Retina (tissue), 1 donor: Measurements from ENCODE around the gene SLC30A4.
A peak's percentile ranks its signal among the peaks of the same experiment; 100 is the strongest.
"Not testable (repeated sequence)": the region's sequence is repeated elsewhere in the genome, so short reads cannot be mapped to it uniquely, and the experiment has no call there.

Experiments used
- DNase-seq: peaks from one replicate; pipeline ENCODE4 v3.0.0-alpha.2; 2016

Gene SLC30A4

GRCh38 chr15:45522328-45523165 lies at the start of gene SLC30A4:
TSS of gene SLC30A4 (minus strand) at chr15:45522755. CDS start at chr15:45522354, 401 bp downstream.
- DNase-seq, result peak; percentile 88

GRCh38 chr15:45555934-45556608 lies 33.5 kb upstream of the SLC30A4 start:
- no peak for DNase-seq

DNA sequence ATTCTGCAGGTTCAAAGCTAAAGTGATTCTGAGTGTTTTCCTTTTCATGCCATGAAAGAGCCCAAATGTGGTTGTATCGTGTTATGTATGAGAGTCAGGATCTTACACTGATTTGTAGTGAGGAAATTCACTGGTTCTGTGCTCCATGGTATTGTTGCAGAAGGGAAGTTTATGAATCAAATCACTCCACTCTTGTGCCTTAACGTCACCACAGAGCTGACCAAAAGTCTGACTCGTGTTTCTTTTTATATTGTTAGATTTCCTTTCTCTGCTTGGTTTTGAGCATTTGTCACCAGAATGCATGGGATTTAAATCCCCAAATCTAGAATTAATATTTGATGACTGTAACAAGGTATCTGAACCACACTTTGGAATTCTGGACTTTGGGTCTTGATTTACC lies 29.1 kb upstream of the SLC30A4 start:
- no peak for DNase-seq

- DNase-seq, result no peak
Observed at GRCh38 chr15:45550436-45550835, 27.9 kb upstream of the SLC30A4 start.

DNA sequence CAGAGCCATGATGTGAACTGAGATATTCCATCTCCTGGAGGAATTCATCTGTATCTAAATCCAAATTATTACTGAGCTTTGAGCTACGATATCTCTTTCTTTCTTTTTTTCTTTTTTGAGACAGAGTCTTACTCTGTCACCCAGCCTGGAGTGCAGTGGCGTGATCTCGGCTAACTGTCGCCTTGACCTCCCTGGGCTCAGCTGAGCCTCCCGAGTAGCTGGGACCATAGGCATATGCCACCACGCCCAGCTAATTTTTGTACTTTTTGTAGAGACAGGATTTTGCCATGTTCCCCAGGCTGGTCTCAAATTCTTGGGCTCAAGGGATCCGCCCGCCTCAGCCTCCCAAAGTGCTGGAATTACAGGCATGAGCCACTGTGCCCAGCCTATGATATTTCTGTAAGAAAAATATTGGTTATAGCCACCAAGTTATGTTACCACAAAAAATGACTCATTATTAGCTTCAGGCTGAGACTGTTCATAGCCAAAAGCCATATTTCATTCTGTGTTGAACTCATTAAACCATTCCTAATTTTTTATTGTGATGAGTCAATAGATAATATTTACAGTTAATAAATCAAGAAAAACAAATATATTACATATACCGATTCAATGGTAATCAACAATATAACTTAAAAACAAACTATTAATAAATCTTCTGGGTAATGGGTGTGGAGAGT lies 27.1 kb upstream of the SLC30A4 start:
- no peak for DNase-seq

GRCh38 chr15:45548753-45549520 lies 26.4 kb upstream of the SLC30A4 start:
- DNase-seq, result no peak

DNA sequence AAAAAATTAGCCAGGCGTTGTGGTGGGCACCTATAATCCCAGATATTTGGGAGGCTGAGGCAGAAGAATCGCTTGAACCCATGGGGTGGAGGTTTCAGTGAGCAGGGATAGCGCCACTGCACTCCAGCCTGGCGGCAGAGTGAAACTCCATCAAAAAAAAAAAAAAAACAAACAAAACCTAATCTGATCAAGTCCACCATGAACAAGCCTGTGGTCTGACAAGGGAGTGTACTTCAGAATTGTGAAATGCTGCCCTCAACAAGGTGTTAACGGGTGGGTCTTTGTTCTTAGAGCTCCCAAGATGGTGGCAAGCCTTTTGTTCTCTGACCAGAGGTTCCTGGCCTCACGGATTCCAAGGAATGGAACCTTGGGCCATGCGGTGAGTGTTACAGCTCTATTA lies 24.2 kb upstream of the SLC30A4 start:
- no peak for DNase-seq

DNA sequence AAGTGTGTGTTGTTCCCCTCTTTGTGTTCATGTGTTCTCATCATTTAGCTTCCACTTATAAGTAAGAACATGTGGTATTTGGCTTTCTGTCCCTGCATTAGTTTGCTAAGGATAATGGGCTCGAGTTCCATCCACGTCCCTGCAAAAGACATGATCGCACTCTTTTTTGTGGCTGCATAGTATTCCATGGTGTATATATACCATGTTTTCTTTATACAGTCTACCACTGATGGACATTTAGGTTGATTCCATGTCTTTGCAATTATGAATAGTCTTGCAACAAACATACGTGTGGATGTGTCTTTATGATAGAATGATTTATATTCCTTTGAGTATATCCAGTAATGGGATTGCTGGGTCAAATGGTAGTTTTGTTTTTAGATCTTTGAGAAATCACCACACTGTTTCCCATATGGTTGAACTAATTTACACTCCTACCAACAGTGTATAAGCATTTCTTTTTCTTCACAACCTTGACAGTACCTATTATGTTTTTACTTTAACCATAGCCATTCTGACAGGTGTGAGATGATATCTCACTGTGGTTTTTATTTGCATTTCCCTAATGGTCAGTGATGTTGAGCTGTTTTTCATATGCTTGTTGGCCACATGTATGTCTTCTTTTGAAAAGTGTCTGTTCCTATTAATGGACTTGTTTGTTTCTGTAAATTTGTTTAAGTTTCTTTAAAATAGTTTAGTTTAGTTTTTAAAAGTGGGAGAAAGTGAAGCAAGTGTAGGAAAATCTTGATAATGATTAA lies 21.9 kb upstream of the SLC30A4 start:
- no peak for DNase-seq

GRCh38 chr15:45543051-45543450 lies 20.5 kb upstream of the SLC30A4 start:
- no peak for DNase-seq

GRCh38 chr15:45540531-45540930 lies 18.0 kb upstream of the SLC30A4 start:
- no peak for DNase-seq

DNA sequence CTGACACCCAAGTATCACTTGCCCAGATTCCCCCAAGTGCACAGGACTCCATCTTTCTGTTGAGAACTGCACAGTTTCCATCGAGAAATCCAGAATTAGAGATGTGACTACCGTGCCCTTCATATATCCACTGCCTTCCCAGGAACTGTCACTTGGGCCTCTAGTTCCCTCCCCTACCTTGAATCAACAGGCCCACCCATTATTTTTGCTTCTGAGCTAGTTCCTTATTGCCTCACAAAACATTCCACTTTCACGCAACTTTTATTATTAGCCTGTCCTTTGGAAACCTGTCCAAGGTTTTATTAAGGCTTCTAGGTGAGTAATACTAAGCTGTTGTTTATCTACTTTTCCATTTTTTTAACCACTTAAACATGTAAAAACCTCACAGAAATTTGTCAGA lies 17.1 kb upstream of the SLC30A4 start:
- DNase-seq, result no peak

GRCh38 chr15:45536934-45537333 lies 14.4 kb upstream of the SLC30A4 start:
- DNase-seq, result no peak

DNA sequence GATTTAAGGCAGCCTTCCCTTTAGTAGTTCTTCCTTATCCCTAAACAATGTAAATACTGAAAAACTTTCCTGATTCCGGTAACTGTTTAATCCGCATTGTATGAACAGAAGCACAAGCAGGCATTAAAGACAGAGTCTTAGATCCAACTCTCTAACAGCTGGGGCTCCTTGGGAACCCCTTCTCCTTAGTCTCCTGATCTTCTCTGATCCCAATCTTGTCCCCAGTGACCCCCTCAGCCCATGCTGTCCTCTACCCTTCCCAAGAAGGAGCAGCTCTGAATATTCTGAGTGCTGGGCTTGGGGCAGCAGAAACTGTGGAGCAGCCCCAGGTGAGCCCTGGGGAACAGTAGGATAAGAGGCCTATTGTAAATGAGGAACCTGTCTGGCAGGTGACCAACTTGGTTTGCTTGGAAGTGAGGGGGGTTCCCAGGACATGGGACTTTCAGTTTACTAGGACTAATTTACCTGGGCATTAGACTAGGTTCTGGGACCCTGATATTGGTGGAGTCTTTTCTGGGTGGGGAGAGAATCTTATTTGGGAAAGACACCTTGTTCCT lies 13.0 kb upstream of the SLC30A4 start:
- DNase-seq, result no peak

DNA sequence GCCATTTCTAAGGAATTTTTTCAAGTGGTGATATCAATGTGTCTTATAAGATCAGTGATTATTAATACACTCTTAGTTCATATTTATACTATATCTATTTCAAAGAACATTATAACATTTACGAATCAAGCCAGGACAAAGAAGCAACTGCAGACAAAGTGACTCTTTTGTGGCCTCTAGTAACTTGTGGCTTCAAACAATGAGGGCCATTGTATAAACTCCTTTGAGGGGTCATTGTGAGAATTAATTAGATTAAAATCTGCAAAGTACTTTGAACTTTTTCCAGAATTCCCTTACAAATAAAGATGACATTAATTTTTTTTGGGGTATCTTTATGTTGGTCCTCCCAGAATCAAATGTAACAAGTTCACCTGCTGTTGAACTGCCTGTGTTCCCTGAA lies 12.3 kb upstream of the SLC30A4 start:
- DNase-seq, result no peak

DNA sequence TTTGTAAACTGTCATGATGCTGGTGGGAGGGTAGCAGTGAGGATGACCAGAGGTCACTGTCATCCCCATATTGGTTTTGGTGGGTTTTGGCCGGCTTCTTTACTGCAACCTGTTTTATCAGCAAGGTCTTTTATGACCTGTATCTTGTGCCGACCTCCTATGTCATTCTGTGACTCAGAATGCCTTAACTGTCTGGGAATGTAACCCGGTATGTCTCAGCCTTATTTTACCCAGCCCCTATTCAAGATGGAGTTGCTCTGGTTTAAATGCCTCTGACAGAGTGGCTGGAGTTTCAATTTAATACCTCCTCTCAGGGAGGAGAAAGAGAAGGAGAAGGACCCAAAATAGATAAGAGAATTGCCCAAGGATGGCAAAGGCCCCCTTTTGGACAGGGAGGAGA lies 10.3 kb upstream of the SLC30A4 start:
- not testable (repeated sequence) for DNase-seq

DNA sequence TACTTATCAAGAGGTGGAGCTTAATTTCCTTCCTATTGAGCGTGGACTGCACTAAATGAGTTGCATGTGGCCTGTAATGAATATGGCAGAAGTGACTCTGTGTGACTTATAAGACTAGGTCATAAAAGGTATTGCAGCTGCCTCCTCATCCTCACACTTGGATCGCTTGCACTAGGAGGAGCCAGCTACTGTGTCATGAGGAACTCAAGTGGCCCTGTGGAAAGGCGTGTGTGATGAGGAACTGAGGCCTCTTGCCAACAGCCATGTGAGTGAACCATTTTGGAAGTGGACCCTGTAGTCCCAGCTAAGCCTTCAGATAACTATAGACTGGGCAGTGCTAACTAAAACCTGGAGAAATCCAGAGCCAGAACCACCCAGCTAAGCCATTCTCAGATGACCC lies 7.1 kb upstream of the SLC30A4 start:
- no peak for DNase-seq

- DNase-seq, result no peak
Observed at GRCh38 chr15:45527086-45527485, 4.5 kb upstream of the SLC30A4 start.

- no peak for DNase-seq
Observed at GRCh38 chr15:45523166-45523460, 558 bp upstream of the SLC30A4 start.

GRCh38 chr15:45521596-45522327 lies 793 bp downstream of the SLC30A4 start:
- no peak for DNase-seq

- no peak for DNase-seq
Observed at GRCh38 chr15:45510758-45511280, 11.7 kb downstream of the SLC30A4 start.

- DNase-seq, result not testable (repeated sequence)
Observed at GRCh38 chr15:45507143-45507542, 15.4 kb downstream of the SLC30A4 start.
